PC-3 (cell line): ENCODE results near the gene TAS1R3. TPM values are rescaled to one million over a fixed set of nuclear protein-coding genes. Genes with fewer than 3 reads are reported as not detected.

Experiments used
- ATAC-seq: fragments of 200-7000 bp; cut with Tn5 transposase; 2 replicates; pipeline ENCODE4 v1.9.1; 2020; ENCODE audit warnings: mild to moderate bottlenecking, moderate library complexity
- BruUV-seq: library from RNA; stranded (reverse); fragments of 400-500 nt; replicated peaks from 2 replicates; lab custom pipeline; 2021; lab: Mats Ljungman, UMichigan
- CTCF ChIA-PET: fragments of 300-600 bp; sonication (Branson Sonifier 250); formaldehyde crosslinking; loops from one replicate; lab custom pipeline; 2022; ENCODE audit warnings: antibody characterized with exemption; lab: Charles Lee
- POLR2A ChIA-PET: fragments of 300-600 bp; sonication (Branson Sonifier 250); formaldehyde crosslinking; loops from one replicate; lab custom pipeline; 2022; ENCODE audit warnings: antibody characterized with exemption; ENCODE audit not compliant: unreplicated experiment; lab: Charles Lee
- DNase-seq: peaks from one replicate; pipeline ENCODE4 v3.0.0-alpha.2; 2015
- H2AFZ ChIP-seq: fragments of 300-600 bp; sonication (generic); 2 replicates; pipeline ENCODE4 v1.6.0; 2016; ENCODE audit warnings: antibody characterized with exemption, low read length
- H3F3A ChIP-seq: fragments of 300-600 bp; sonication (generic); one replicate; pipeline ENCODE4 v1.6.0; 2017; ENCODE audit warnings: antibody characterized with exemption, low read length, control low read depth, mild to moderate bottlenecking; ENCODE audit not compliant: unreplicated experiment
- H3K27ac ChIP-seq: fragments of 300-600 bp; sonication (generic); 2 replicates; pipeline ENCODE4 v1.5.1; 2016; ENCODE audit warnings: mild to moderate bottlenecking, low read length
- H3K27me3 ChIP-seq: fragments of 300-600 bp; sonication (generic); 2 replicates; pipeline ENCODE4 v1.6.1; 2016; ENCODE audit warnings: low read length, mixed read lengths
- H3K36me3 ChIP-seq: fragments of 300-600 bp; sonication (generic); 2 replicates; pipeline ENCODE4 v1.6.1; 2016; ENCODE audit warnings: low read depth, mixed run types, low read length, mixed read lengths
- H3K4me1 ChIP-seq: fragments of 300-600 bp; sonication (generic); 2 replicates; pipeline ENCODE4 v1.5.1; 2016; ENCODE audit warnings: low read length; ENCODE audit not compliant: insufficient read depth
- H3K4me2 ChIP-seq: fragments of 300-600 bp; sonication (generic); 2 replicates; pipeline ENCODE4 v1.6.0; 2016; ENCODE audit warnings: low read length
- H3K4me3 ChIP-seq: fragments of 300-600 bp; sonication (generic); 2 replicates; pipeline ENCODE4 v1.5.1; 2016; ENCODE audit warnings: mild to moderate bottlenecking, low read length, mixed read lengths
- H3K79me2 ChIP-seq: fragments of 300-600 bp; sonication (generic); 2 replicates; pipeline ENCODE4 v1.6.1; 2017; ENCODE audit warnings: low read length, mixed read lengths
- H3K9ac ChIP-seq: fragments of 300-600 bp; sonication (generic); 2 replicates; pipeline ENCODE4 v1.6.0; 2016; ENCODE audit warnings: mild to moderate bottlenecking, low read length
- H3K9me2 ChIP-seq: fragments of 300-600 bp; sonication (generic); replicated peaks from 2 replicates; pipeline ENCODE4 v1.6.1; 2016; ENCODE audit warnings: mixed run types, low read length, mixed read lengths
- H3K9me3 ChIP-seq: fragments of 300-600 bp; sonication (generic); 2 replicates; pipeline ENCODE4 v1.6.1; 2016; ENCODE audit warnings: low read length, mixed read lengths
- H4K20me1 ChIP-seq: fragments of 300-600 bp; sonication (generic); 2 replicates; pipeline ENCODE4 v1.6.1; 2016; ENCODE audit warnings: low read length, mixed read lengths
- EZH2 ChIP-seq: fragments of 300-600 bp; sonication (generic); IDR thresholded peaks from one replicate; pipeline ENCODE4 v1.6.1; 2017; ENCODE audit warnings: antibody characterized with exemption, mild to moderate bottlenecking, low read length; ENCODE audit not compliant: unreplicated experiment
- EZH2phosphoT487 ChIP-seq: fragments of 300-600 bp; sonication (generic); IDR thresholded peaks from 2 replicates; pipeline ENCODE4 v1.6.1; 2018; ENCODE audit warnings: mild to moderate bottlenecking, antibody characterized with exemption, low read length, borderline replicate concordance
- intact Hi-C: fragments of 100-400 bp; cut with micrococcal nuclease; formaldehyde crosslinking; loops from 2 replicates; pipeline ENCODE4 v1.9.0; 2023
- total RNA-seq: library from RNA; depleted of rRNA; stranded (reverse); fragments of >200 nt; gene quantifications from 2 replicates; pipeline ENCODE4 v1.2.3, GENCODE V29; 2014
- TF ChIP-seq, protein P1 (sequence below): fragments of 300-600 bp; sonication (generic); conservative IDR thresholded peaks from 2 replicates; pipeline ENCODE4 v1.5.1; 2017; ENCODE audit warnings: antibody characterized with exemption, low read depth, mild to moderate bottlenecking, low read length

TAS1R3 gene
- total RNA-seq, 1 experiment from 2014 or later = 1.9 TPM

DNA sequence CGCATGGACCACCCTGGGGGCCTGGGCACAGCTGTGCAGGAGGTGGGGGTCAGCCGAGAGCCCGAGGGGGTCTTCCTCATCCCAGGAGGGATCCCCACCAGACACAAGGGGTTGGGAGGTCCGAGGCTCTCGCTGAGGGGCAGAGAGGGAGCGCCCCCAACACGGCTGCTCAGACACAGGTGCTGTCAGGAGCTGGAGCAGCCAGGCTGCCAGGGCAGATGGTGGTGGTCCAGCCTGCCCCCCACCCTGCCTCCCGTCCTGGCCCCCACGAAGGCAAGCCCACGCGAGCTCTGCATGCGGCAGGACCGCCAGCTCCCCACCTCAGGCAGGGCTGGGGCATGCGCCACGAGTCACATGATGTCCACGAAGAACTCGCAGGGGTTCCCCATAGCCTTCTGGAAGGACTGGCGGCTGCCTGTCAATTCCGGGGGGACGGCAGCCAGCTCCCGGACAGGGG is 4.7 kb downstream of the TAS1R3 start:
- Histone ChIP-seq H3K9ac (no peak overlapping the region), H3K9me3 (no peaks in the 10 kb centered on the region), H3F3A (no peaks in the 10 kb centered on the region), H3K4me1 (peaks cover 26% of the 10 kb centered on the region), H3K79me2 (no peaks in the 10 kb centered on the region; the same call in 1 of the 2 replicates), H3K27ac (no peak overlapping the region), H3K36me3 (peaks cover 42% of the 10 kb centered on the region), H3K4me3 (no peak overlapping the region), H3K4me2 (no peak overlapping the region), H3K9me2 (no peaks in the 10 kb centered on the region), H4K20me1 (peaks cover 5% of the 10 kb centered on the region; the same call in 1 of the 2 replicates), H3K27me3 (no peaks in the 10 kb centered on the region), H2AFZ (no peak overlapping the region)
- ATAC-seq = no peak
- BruUV-seq = no TSS peak
- TF ChIP-seq EZH2 (no peak), EZH2phosphoT487 (no peak)
- TF ChIP-seq, protein P1, sequence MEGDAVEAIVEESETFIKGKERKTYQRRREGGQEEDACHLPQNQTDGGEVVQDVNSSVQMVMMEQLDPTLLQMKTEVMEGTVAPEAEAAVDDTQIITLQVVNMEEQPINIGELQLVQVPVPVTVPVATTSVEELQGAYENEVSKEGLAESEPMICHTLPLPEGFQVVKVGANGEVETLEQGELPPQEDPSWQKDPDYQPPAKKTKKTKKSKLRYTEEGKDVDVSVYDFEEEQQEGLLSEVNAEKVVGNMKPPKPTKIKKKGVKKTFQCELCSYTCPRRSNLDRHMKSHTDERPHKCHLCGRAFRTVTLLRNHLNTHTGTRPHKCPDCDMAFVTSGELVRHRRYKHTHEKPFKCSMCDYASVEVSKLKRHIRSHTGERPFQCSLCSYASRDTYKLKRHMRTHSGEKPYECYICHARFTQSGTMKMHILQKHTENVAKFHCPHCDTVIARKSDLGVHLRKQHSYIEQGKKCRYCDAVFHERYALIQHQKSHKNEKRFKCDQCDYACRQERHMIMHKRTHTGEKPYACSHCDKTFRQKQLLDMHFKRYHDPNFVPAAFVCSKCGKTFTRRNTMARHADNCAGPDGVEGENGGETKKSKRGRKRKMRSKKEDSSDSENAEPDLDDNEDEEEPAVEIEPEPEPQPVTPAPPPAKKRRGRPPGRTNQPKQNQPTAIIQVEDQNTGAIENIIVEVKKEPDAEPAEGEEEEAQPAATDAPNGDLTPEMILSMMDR = no peak
- intact Hi-C loops = no loop called here
- DNase-seq = no peak
- ChIA-PET CTCF (no interaction called here), POLR2A (no interaction called here)

DNA sequence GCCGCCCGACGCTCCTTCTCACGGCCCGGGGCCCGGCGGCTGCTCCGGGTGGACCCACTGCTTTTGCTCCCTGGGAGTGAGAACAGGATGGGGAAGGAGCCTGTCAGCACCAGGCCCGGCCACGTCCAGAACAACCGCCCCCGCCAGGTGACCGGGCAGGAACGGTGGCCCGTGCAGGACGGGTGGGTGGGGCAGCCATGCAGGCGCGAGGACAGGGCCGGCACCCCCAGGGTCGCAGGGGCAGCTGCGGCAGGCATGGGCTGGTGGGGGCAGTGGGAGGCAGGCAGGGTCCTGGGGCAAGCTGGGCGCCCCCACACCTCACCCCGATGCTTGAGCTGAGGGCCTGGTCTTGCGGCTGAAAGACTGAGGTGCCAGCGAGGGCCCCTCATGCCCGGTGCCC is 5.4 kb downstream of the TAS1R3 start:
- Histone ChIP-seq H3F3A (no peaks in the 10 kb centered on the region), H3K36me3 (peaks cover 48% of the 10 kb centered on the region), H3K9ac (no peak overlapping the region), H3K4me1 (peaks cover 20% of the 10 kb centered on the region), H3K9me2 (no peaks in the 10 kb centered on the region), H3K79me2 (peaks cover 5% of the 10 kb centered on the region), H3K27me3 (no peaks in the 10 kb centered on the region), H3K27ac (no peak overlapping the region), H2AFZ (no peak overlapping the region), H3K9me3 (no peaks in the 10 kb centered on the region), H3K4me3 (no peak overlapping the region), H3K4me2 (no peak overlapping the region), H4K20me1 (peaks cover 5% of the 10 kb centered on the region; the same call in 1 of the 2 replicates)
- intact Hi-C loops = no loop called here
- ChIA-PET POLR2A (interaction anchor here (0.6 kb wide), 1 partner anchor 46 kb away, joined by 4 read pairs; no protein-coding TSS in a partner anchor), CTCF (no interaction called here)
- no peak for ATAC-seq
- TF ChIP-seq EZH2phosphoT487 = no peak
- BruUV-seq = no TSS peak
- no peak for DNase-seq

- CTCF ChIA-PET = interaction anchor here (0.7 kb wide), 1 partner anchor 19 kb away, joined by 3 read pairs; no protein-coding TSS in a partner anchor
- Histone ChIP-seq H3K4me3 (no peak overlapping the region), H4K20me1 (peaks cover 5% of the 10 kb centered on the region; the same call in 1 of the 2 replicates), H3K27me3 (no peaks in the 10 kb centered on the region), H3K9me3 (no peaks in the 10 kb centered on the region), H3K4me1 (peaks cover 16% of the 10 kb centered on the region; the same call in 1 of the 2 replicates), H3F3A (no peaks in the 10 kb centered on the region), H2AFZ (no peak overlapping the region), H3K9me2 (no peaks in the 10 kb centered on the region), H3K4me2 (no peak overlapping the region), H3K36me3 (peaks cover 55% of the 10 kb centered on the region), H3K79me2 (peaks cover 12% of the 10 kb centered on the region), H3K9ac (no peak overlapping the region), H3K27ac (no peak overlapping the region)
- no TSS peak for BruUV-seq
- TF ChIP-seq EZH2phosphoT487 (no peak), EZH2 (no peak)
- TF ChIP-seq, protein P1 = no peak
- ATAC-seq = no peak
- no peak for DNase-seq
- intact Hi-C loops = no loop called here
- POLR2A ChIA-PET = interaction anchor here (0.6 kb wide), 1 partner anchor 47 kb away, joined by 4 read pairs; no protein-coding TSS in a partner anchor
These were observed 6.1 kb downstream of the TAS1R3 start for GRCh38 chr1:1336931-1337792.
